RWPE2 (cell line): ENCODE data around the gene ACAN.

Experiments
- ATAC-seq: fragments of 200-7000 bp; cut with Tn5 transposase; 3 replicates; pipeline ENCODE4 v1.9.1; 2021; ENCODE audit warnings: low read depth
- DNase-seq: peaks from one replicate; pipeline ENCODE4 v3.0.0-alpha.2; 2020; ENCODE audit warnings: low spot score
- H3K27ac ChIP-seq: fragments of 450-650 bp; 2 replicates; pipeline ENCODE4 v1.5.1; 2017; ENCODE audit warnings: mild to moderate bottlenecking; ENCODE audit not compliant: poor library complexity, severe bottlenecking
- H3K27me3 ChIP-seq: fragments of 250-450 bp; sonication (Bioruptor Pico); 2 replicates; pipeline ENCODE4 v1.5.1; 2021; ENCODE audit warnings: mild to moderate bottlenecking, moderate library complexity; ENCODE audit not compliant: insufficient read depth, poor library complexity, severe bottlenecking
- H3K36me3 ChIP-seq: fragments of 250-450 bp; sonication (Bioruptor Pico); 2 replicates; pipeline ENCODE4 v1.5.1; 2020; ENCODE audit warnings: low read depth, mild to moderate bottlenecking, moderate library complexity
- H3K4me1 ChIP-seq: fragments of 250-450 bp; sonication (Bioruptor Pico); 2 replicates; pipeline ENCODE4 v1.5.1; 2021; ENCODE audit warnings: mild to moderate bottlenecking, moderate library complexity; ENCODE audit not compliant: insufficient read depth, poor library complexity, severe bottlenecking
- H3K4me3 ChIP-seq: fragments of 250-450 bp; sonication (Bioruptor Pico); 2 replicates; pipeline ENCODE4 v1.5.1; 2021; ENCODE audit warnings: mild to moderate bottlenecking, moderate library complexity; ENCODE audit not compliant: severe bottlenecking
- H3K9me3 ChIP-seq: fragments of 250-450 bp; sonication (Bioruptor Pico); 2 replicates; pipeline ENCODE4 v1.5.1; 2021; ENCODE audit warnings: mild to moderate bottlenecking, moderate library complexity; ENCODE audit not compliant: severe bottlenecking
- TF ChIP-seq, protein P1 (sequence below): fragments of 450-650 bp; IDR thresholded peaks from one replicate; pipeline ENCODE4 v1.5.1; 2017; ENCODE audit warnings: mild to moderate bottlenecking, moderate library complexity; ENCODE audit not compliant: poor library complexity, severe bottlenecking

Gene ACAN

DNA sequence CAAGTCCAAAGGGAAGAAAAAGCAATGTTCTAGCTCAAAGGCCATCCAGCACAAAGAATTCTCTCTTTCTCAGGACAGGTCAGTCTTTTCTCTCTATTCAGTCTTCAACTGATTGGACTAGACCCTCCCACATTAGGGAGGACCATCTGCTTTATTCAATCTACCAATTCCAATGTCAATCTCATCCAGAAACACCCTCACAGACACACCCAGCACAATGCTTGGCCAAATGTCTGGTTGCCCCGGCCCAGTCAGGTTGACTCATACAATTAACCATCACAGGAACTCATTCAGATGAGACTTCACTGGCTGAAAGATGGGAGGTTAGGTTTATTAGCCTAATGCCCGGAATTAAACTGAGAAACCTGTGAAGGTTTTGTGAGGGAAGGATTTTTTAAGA is 32.4 kb downstream of the ACAN start:
- no peak overlapping the region for H3K4me3 ChIP-seq
- H3K27ac ChIP-seq, result no peak overlapping the region
- H3K4me1 ChIP-seq, result no peaks in the 10 kb centered on the region
- H3K36me3 ChIP-seq, result no peaks in the 10 kb centered on the region
- H3K27me3 ChIP-seq, result no peaks in the 10 kb centered on the region
- ATAC-seq (peak; percentile 59), DNase-seq (no peak)
- no peaks in the 10 kb centered on the region for H3K9me3 ChIP-seq
- TF ChIP-seq, protein P1, sequence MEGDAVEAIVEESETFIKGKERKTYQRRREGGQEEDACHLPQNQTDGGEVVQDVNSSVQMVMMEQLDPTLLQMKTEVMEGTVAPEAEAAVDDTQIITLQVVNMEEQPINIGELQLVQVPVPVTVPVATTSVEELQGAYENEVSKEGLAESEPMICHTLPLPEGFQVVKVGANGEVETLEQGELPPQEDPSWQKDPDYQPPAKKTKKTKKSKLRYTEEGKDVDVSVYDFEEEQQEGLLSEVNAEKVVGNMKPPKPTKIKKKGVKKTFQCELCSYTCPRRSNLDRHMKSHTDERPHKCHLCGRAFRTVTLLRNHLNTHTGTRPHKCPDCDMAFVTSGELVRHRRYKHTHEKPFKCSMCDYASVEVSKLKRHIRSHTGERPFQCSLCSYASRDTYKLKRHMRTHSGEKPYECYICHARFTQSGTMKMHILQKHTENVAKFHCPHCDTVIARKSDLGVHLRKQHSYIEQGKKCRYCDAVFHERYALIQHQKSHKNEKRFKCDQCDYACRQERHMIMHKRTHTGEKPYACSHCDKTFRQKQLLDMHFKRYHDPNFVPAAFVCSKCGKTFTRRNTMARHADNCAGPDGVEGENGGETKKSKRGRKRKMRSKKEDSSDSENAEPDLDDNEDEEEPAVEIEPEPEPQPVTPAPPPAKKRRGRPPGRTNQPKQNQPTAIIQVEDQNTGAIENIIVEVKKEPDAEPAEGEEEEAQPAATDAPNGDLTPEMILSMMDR, result no peak

- H3K27me3 ChIP-seq, result no peaks in the 10 kb centered on the region
- H3K4me3 ChIP-seq, result no peak overlapping the region
- no peaks in the 10 kb centered on the region for H3K9me3 ChIP-seq
- DNase-seq (peak; percentile 49), ATAC-seq (no peak)
- no peaks in the 10 kb centered on the region for H3K4me1 ChIP-seq
- no peak overlapping the region for H3K27ac ChIP-seq
- TF ChIP-seq, protein P1, result no peak
- H3K36me3 ChIP-seq, result no peaks in the 10 kb centered on the region
These were observed 35.4 kb downstream of the ACAN start for GRCh38 chr15:88838667-88839066.

- no peaks in the 10 kb centered on the region for H3K27me3 ChIP-seq
- DNase-seq (no peak), ATAC-seq (no peak)
- no peak overlapping the region for H3K4me3 ChIP-seq
- no peak overlapping the region for H3K27ac ChIP-seq
- TF ChIP-seq, protein P1, result no peak
- H3K36me3 ChIP-seq, result no peaks in the 10 kb centered on the region
- H3K4me1 ChIP-seq, result no peaks in the 10 kb centered on the region
- no peaks in the 10 kb centered on the region for H3K9me3 ChIP-seq
These were observed 35.9 kb downstream of the ACAN start for GRCh38 chr15:88839146-88839545.

DNA sequence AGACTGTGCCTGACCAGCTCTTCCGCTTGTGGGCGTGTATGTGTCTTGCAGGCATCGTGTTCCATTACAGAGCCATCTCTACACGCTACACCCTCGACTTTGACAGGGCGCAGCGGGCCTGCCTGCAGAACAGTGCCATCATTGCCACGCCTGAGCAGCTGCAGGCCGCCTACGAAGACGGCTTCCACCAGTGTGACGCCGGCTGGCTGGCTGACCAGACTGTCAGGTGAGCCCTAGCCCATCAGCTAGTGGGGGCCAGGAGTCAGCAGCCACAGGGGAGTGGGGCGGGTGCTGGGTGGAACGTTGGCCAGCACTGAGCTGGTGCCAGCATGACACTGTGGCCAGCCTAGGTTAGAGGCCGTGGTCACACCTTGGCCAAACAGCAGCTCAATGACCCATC is 36.7 kb downstream of the ACAN start:
- H3K27ac ChIP-seq, result no peak overlapping the region
- H3K36me3 ChIP-seq, result no peaks in the 10 kb centered on the region
- TF ChIP-seq, protein P1, result no peak
- DNase-seq, result no peak
- H3K4me3 ChIP-seq, result no peak overlapping the region
- no peaks in the 10 kb centered on the region for H3K4me1 ChIP-seq
- no peaks in the 10 kb centered on the region for H3K9me3 ChIP-seq
- no peaks in the 10 kb centered on the region for H3K27me3 ChIP-seq
- ATAC-seq, result no peak

GRCh38 chr15:88841236-88841635 is 38.0 kb downstream of the ACAN start:
- Histone ChIP-seq H3K27me3 (no peaks in the 10 kb centered on the region), H3K36me3 (no peaks in the 10 kb centered on the region)
- no peak for ATAC-seq

More at GRCh38 chr15:88841236-88841635, 38.0 kb downstream of the ACAN start:
- TF ChIP-seq, protein P1, result no peak
- no peak for DNase-seq
- no peaks in the 10 kb centered on the region for H3K4me1 ChIP-seq
- H3K9me3 ChIP-seq, result no peaks in the 10 kb centered on the region
- no peak overlapping the region for H3K4me3 ChIP-seq
- H3K27ac ChIP-seq, result no peak overlapping the region
